Loucy (cell line): ENCODE measurements around the gene CDK2.

ENCODE experiments used
- H2AFZ ChIP-seq: fragments of 200-600 bp; sonication (generic); 2 replicates; pipeline ENCODE4 v1.6.0; 2016; ENCODE audit warnings: antibody characterized with exemption, mild to moderate bottlenecking, low read length, moderate library complexity
- H3F3A ChIP-seq: fragments of 200-600 bp; 2 replicates; pipeline ENCODE4 v1.6.0; 2016; ENCODE audit warnings: antibody characterized with exemption, low read depth, mild to moderate bottlenecking
- H3K27me3 ChIP-seq: fragments of 200-600 bp; sonication (generic); 2 replicates; pipeline ENCODE4 v1.6.1; 2014; ENCODE audit warnings: low read length, mild to moderate bottlenecking; ENCODE audit not compliant: insufficient read depth, poor library complexity, severe bottlenecking
- H3K36me3 ChIP-seq: fragments of 200-600 bp; sonication (generic); 2 replicates; pipeline ENCODE4 v1.6.1; 2016; ENCODE audit warnings: low read length; ENCODE audit not compliant: insufficient read depth
- H3K4me1 ChIP-seq: fragments of 200-600 bp; sonication (generic); 2 replicates; pipeline ENCODE4 v1.5.1; 2014; ENCODE audit warnings: low read length, mild to moderate bottlenecking; ENCODE audit not compliant: insufficient read depth, poor library complexity, severe bottlenecking
- H3K4me2 ChIP-seq: fragments of 200-600 bp; sonication (generic); 2 replicates; pipeline ENCODE4 v1.6.0; 2014; ENCODE audit warnings: antibody characterized with exemption, low read length, low read depth, mild to moderate bottlenecking; ENCODE audit not compliant: poor library complexity, severe bottlenecking
- H3K4me3 ChIP-seq: fragments of 200-600 bp; sonication (generic); 2 replicates; pipeline ENCODE4 v1.5.1; 2014; ENCODE audit warnings: low read length, mild to moderate bottlenecking, mixed read lengths; ENCODE audit not compliant: poor library complexity, severe bottlenecking
- H3K79me2 ChIP-seq: fragments of 200-600 bp; sonication (generic); 2 replicates; pipeline ENCODE4 v1.6.1; 2014; ENCODE audit warnings: low read length; ENCODE audit not compliant: insufficient read depth
- H3K9ac ChIP-seq: fragments of 200-600 bp; sonication (generic); 2 replicates; pipeline ENCODE4 v1.6.0; 2014; ENCODE audit warnings: mild to moderate bottlenecking, low read depth, low read length, moderate library complexity; ENCODE audit not compliant: poor library complexity, severe bottlenecking
- H3K9me2 ChIP-seq: fragments of 200-600 bp; sonication (generic); replicated peaks from 2 replicates; pipeline ENCODE4 v1.6.1; 2016; ENCODE audit warnings: low read depth, low read length, mixed read lengths
- H3K9me3 ChIP-seq: fragments of 200-600 bp; sonication (generic); 2 replicates; pipeline ENCODE4 v1.6.1; 2014; ENCODE audit warnings: mild to moderate bottlenecking, antibody characterized with exemption, low read length, low read depth; ENCODE audit not compliant: insufficient read depth
- H4K20me1 ChIP-seq: fragments of 200-600 bp; sonication (generic); 2 replicates; pipeline ENCODE4 v1.6.0; 2014; ENCODE audit warnings: antibody characterized with exemption, low read length, mild to moderate bottlenecking; ENCODE audit not compliant: insufficient read depth, poor library complexity, severe bottlenecking
- CTCF ChIP-seq: fragments of 200-600 bp; sonication (generic); conservative IDR thresholded peaks from 2 replicates; pipeline ENCODE4 v1.5.1; 2014; ENCODE audit warnings: mild to moderate bottlenecking, antibody characterized with exemption, low read length
- EZH2phosphoT487 ChIP-seq: fragments of 200-600 bp; IDR thresholded peaks from 2 replicates; pipeline ENCODE4 v1.6.1; 2018; ENCODE audit warnings: antibody characterized with exemption, mild to moderate bottlenecking, moderate library complexity, borderline replicate concordance

The CDK2 gene

GRCh38 chr12:55965941-55966407 lies 656 bp upstream of the CDK2 start, which contains the start of gene PMEL:
TSS of gene PMEL (minus strand) at chr12:55966042. CDS start at chr12:55966011, 31 bp downstream.
- H3F3A ChIP-seq = no peaks in the 10 kb centered on the region
- H3K9ac ChIP-seq = peak within 1 kb of the TSS; percentile 91
- peak within 1 kb of the TSS; percentile 88 for H3K4me3 ChIP-seq
- H3K4me1 ChIP-seq = peaks cover 19% of the 10 kb centered on the region
- peak within 1 kb of the TSS; percentile 79 for H2AFZ ChIP-seq
- peaks cover 32% of the 10 kb centered on the region for H3K79me2 ChIP-seq
- TF ChIP-seq EZH2phosphoT487 (no peak), CTCF (no peak)
- H3K4me2 ChIP-seq = peak within 1 kb of the TSS; percentile 93
- no peaks in the 10 kb centered on the region for H3K27me3 ChIP-seq
- no peaks in the 10 kb centered on the region for H3K9me3 ChIP-seq
- H3K9me2 ChIP-seq = no peaks in the 10 kb centered on the region
- peaks cover 9% of the 10 kb centered on the region for H4K20me1 ChIP-seq
- no peaks in the 10 kb centered on the region for H3K36me3 ChIP-seq

GRCh38 chr12:55969356-55969755 lies 2.7 kb downstream of the CDK2 start:
- peaks cover 14% of the 10 kb centered on the region for H4K20me1 ChIP-seq
- H3K4me3 ChIP-seq = no peak overlapping the region
- H3K36me3 ChIP-seq = no peaks in the 10 kb centered on the region
- TF ChIP-seq CTCF (no peak), EZH2phosphoT487 (no peak)
- H3F3A ChIP-seq = no peaks in the 10 kb centered on the region
- H2AFZ ChIP-seq = no peak overlapping the region
- no peak overlapping the region for H3K9ac ChIP-seq
- H3K9me2 ChIP-seq = no peaks in the 10 kb centered on the region
- no peaks in the 10 kb centered on the region for H3K27me3 ChIP-seq
- H3K4me2 ChIP-seq = peak overlapping the region; percentile 93
- H3K79me2 ChIP-seq = peaks cover 44% of the 10 kb centered on the region
- no peaks in the 10 kb centered on the region for H3K9me3 ChIP-seq
- peaks cover 28% of the 10 kb centered on the region for H3K4me1 ChIP-seq

GRCh38 chr12:55970775-55971174 lies 4.1 kb downstream of the CDK2 start:
- H3K27me3 ChIP-seq = no peaks in the 10 kb centered on the region
- H3K9ac ChIP-seq = no peak overlapping the region
- no peaks in the 10 kb centered on the region for H3K9me3 ChIP-seq
- no peaks in the 10 kb centered on the region for H3K36me3 ChIP-seq
- no peak overlapping the region for H3K4me3 ChIP-seq
- H3K9me2 ChIP-seq = no peaks in the 10 kb centered on the region
- peaks cover 58% of the 10 kb centered on the region for H3K79me2 ChIP-seq
- H2AFZ ChIP-seq = no peak overlapping the region
- peaks cover 36% of the 10 kb centered on the region for H3K4me1 ChIP-seq
- no peak for TF ChIP-seq EZH2phosphoT487
- TF ChIP-seq CTCF = no peak
- peaks cover 18% of the 10 kb centered on the region for H4K20me1 ChIP-seq
- H3F3A ChIP-seq = no peaks in the 10 kb centered on the region
- no peak overlapping the region for H3K4me2 ChIP-seq
